Panc1 (cell line): Measurements from ENCODE around the gene TOM1. TPM values are rescaled to one million over a fixed set of nuclear protein-coding genes. Genes with fewer than 3 reads are reported as not detected.

Experiments used
- ATAC-seq: fragments of 200-7000 bp; cut with Tn5 transposase; 2 replicates; pipeline ENCODE4 v1.9.1; 2020; ENCODE audit warnings: mild to moderate bottlenecking, moderate library complexity
- BruUV-seq: library from RNA; stranded (reverse); fragments of 400-500 nt; replicated peaks from 2 replicates; lab custom pipeline; 2021; lab: Mats Ljungman, UMichigan
- CTCF ChIA-PET: fragments of 300-600 bp; sonication (Branson Sonifier 250); formaldehyde crosslinking; loops from one replicate; lab custom pipeline; 2022; ENCODE audit warnings: antibody characterized with exemption; lab: Charles Lee
- POLR2A ChIA-PET: fragments of 300-600 bp; sonication (Branson Sonifier 250); formaldehyde crosslinking; loops from one replicate; lab custom pipeline; 2022; ENCODE audit warnings: antibody characterized with exemption; lab: Charles Lee
- DNase-seq: peaks from one replicate; pipeline ENCODE4 v3.0.0-alpha.2; 2010; ENCODE audit warnings: low read depth, low spot score
- H3K27ac ChIP-seq: 2 replicates; pipeline ENCODE4 v1.5.1; 2011; ENCODE audit warnings: mild to moderate bottlenecking, low read length, inconsistent platforms
- H3K27me3 ChIP-seq: fragments of 200-500 bp; sonication (Bioruptor generic); 2 replicates; pipeline ENCODE4 v1.6.0; 2014; ENCODE audit warnings: low read length, inconsistent platforms; ENCODE audit not compliant: control insufficient read depth, insufficient read depth
- H3K36me3 ChIP-seq: fragments of 200-500 bp; sonication (Bioruptor generic); 2 replicates; pipeline ENCODE4 v1.5.1; 2014; ENCODE audit warnings: inconsistent platforms, mild to moderate bottlenecking, low read length, moderate library complexity; ENCODE audit not compliant: control insufficient read depth, insufficient read depth
- H3K4me1 ChIP-seq: 2 replicates; pipeline ENCODE4 v1.5.1; 2011; ENCODE audit warnings: inconsistent platforms, mild to moderate bottlenecking, low read length, moderate library complexity; ENCODE audit not compliant: control insufficient read depth, insufficient read depth
- H3K4me3 ChIP-seq, 2 experiments: 2 replicates each; pipeline ENCODE4 v1.5.1; 2011 to 2012; ENCODE audit warnings: low read depth in 2 of 2, low read length in 2 of 2, mild to moderate bottlenecking in 2 of 2, inconsistent platforms in 1 of 2, moderate library complexity in 1 of 2
- H3K9me3 ChIP-seq: fragments of 200-500 bp; sonication (Bioruptor generic); 2 replicates; pipeline ENCODE4 v1.5.1; 2014; ENCODE audit warnings: low read depth, mild to moderate bottlenecking, inconsistent platforms, low read length, moderate library complexity; ENCODE audit not compliant: control insufficient read depth, insufficient read depth
- POLR2AphosphoS5 ChIP-seq: IDR thresholded peaks from 2 replicates; pipeline ENCODE4 v1.6.1; 2012; ENCODE audit warnings: mild to moderate bottlenecking, low read depth, low read length, moderate library complexity
- SIN3A ChIP-seq: IDR thresholded peaks from 2 replicates; pipeline ENCODE4 v1.6.1; 2012; ENCODE audit warnings: low read depth, mild to moderate bottlenecking, low read length, moderate library complexity, borderline replicate concordance; ENCODE audit not compliant: insufficient read depth
- TCF7L2 ChIP-seq: IDR thresholded peaks from 2 replicates; pipeline ENCODE4 v1.6.1; 2011; ENCODE audit warnings: mild to moderate bottlenecking, low read depth, low read length, inconsistent platforms
- in situ Hi-C: cut with HindIII; loops from 2 replicates; pipeline ENCODE4 v1.10.0; 2016; ENCODE audit warnings: low sequenced_read_pairs, low pct_unique_long_range_greater_than_20kb
- intact Hi-C: fragments of 100-400 bp; cut with micrococcal nuclease; formaldehyde crosslinking; loops from one replicate; pipeline ENCODE4 v1.10.0; 2022; ENCODE audit not compliant: unreplicated experiment
- total RNA-seq: library from RNA; stranded (reverse); gene quantifications from one replicate; pipeline ENCODE4 v1.2.1, GENCODE V29; 2021; ENCODE audit not compliant: unreplicated experiment
- TF ChIP-seq, protein P1 (sequence below): fragments of 450-650 bp; IDR thresholded peaks from 2 replicates; pipeline ENCODE4 v1.5.1; 2017; ENCODE audit warnings: mild to moderate bottlenecking
- TF ChIP-seq, protein P2 (sequence below), 2 experiments: IDR thresholded peaks; 2 replicates each; pipeline ENCODE4 v1.6.1; 2011 to 2012; ENCODE audit warnings: low read depth in 2 of 2, control low read depth in 1 of 2, low read length in 1 of 2, mild to moderate bottlenecking in 1 of 2, moderate library complexity in 1 of 2; ENCODE audit not compliant: insufficient read depth in 1 of 2

The TOM1 gene
- total RNA-seq, 1 experiment from 2014 or later: 32.7 TPM

DNA sequence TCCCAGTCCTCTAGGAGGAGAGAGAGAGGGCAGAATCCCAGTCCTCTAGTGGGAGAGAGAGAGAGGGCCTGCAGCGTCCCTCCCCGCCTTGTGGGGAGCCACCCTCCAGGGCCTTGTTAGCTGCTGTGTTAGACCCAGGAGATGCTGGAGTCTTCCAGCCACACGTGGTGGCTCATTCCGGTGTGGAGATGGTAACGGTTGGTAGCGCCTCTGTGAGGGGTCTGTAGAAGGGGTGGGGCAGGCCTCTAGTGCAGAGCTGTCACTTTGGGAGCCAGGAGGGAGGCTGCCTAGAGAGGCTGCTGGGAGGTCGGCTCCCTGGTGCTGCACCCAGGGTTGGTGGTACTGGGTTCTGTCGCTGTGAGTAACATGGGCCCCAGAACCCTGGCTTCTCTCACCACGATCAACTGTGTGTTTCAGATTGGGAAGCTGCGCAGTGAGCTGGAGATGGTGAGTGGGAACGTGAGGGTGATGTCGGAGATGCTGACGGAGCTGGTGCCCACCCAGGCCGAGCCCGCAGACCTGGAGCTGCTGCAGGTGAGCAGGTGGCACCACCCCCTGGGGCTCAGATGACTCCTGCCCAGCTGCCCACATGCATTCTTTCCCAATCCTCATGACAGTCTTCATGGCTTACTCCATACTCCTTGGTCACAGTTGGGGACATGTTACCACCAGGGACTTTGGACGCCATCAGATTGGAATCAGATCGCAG lies 27.3 kb downstream of the TOM1 start:
- TF ChIP-seq, protein P1, sequence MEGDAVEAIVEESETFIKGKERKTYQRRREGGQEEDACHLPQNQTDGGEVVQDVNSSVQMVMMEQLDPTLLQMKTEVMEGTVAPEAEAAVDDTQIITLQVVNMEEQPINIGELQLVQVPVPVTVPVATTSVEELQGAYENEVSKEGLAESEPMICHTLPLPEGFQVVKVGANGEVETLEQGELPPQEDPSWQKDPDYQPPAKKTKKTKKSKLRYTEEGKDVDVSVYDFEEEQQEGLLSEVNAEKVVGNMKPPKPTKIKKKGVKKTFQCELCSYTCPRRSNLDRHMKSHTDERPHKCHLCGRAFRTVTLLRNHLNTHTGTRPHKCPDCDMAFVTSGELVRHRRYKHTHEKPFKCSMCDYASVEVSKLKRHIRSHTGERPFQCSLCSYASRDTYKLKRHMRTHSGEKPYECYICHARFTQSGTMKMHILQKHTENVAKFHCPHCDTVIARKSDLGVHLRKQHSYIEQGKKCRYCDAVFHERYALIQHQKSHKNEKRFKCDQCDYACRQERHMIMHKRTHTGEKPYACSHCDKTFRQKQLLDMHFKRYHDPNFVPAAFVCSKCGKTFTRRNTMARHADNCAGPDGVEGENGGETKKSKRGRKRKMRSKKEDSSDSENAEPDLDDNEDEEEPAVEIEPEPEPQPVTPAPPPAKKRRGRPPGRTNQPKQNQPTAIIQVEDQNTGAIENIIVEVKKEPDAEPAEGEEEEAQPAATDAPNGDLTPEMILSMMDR: no peak
- TF ChIP-seq POLR2AphosphoS5 (no peak), TCF7L2 (no peak), SIN3A (no peak)
- TF ChIP-seq, protein P2, sequence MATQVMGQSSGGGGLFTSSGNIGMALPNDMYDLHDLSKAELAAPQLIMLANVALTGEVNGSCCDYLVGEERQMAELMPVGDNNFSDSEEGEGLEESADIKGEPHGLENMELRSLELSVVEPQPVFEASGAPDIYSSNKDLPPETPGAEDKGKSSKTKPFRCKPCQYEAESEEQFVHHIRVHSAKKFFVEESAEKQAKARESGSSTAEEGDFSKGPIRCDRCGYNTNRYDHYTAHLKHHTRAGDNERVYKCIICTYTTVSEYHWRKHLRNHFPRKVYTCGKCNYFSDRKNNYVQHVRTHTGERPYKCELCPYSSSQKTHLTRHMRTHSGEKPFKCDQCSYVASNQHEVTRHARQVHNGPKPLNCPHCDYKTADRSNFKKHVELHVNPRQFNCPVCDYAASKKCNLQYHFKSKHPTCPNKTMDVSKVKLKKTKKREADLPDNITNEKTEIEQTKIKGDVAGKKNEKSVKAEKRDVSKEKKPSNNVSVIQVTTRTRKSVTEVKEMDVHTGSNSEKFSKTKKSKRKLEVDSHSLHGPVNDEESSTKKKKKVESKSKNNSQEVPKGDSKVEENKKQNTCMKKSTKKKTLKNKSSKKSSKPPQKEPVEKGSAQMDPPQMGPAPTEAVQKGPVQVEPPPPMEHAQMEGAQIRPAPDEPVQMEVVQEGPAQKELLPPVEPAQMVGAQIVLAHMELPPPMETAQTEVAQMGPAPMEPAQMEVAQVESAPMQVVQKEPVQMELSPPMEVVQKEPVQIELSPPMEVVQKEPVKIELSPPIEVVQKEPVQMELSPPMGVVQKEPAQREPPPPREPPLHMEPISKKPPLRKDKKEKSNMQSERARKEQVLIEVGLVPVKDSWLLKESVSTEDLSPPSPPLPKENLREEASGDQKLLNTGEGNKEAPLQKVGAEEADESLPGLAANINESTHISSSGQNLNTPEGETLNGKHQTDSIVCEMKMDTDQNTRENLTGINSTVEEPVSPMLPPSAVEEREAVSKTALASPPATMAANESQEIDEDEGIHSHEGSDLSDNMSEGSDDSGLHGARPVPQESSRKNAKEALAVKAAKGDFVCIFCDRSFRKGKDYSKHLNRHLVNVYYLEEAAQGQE (IDR thresholded peaks at IDR 0.05; ENCODE audit: insufficient read depth in 1 of 2, low read depth in 2 of 2, low read length in 1 of 2): no peak
- intact Hi-C loops (no loop called here), in situ Hi-C loops (no loop called here)
- Histone ChIP-seq H3K36me3 (peaks cover 2% of the 10 kb centered on the region; the same call in 1 of the 2 replicates), H3K4me3 (no peak overlapping the region), H3K27ac (no peak overlapping the region), H3K4me1 (no peaks in the 10 kb centered on the region), H3K9me3 (no peaks in the 10 kb centered on the region), H3K27me3 (no peaks in the 10 kb centered on the region)
- POLR2A ChIA-PET: interaction anchor here (0.6 kb wide), 1 partner anchor 204 kb away, joined by 4 read pairs; no protein-coding TSS in a partner anchor
- CTCF ChIA-PET: no interaction called here
- no peak for ATAC-seq
- no TSS peak for BruUV-seq
- no peak for DNase-seq

DNA sequence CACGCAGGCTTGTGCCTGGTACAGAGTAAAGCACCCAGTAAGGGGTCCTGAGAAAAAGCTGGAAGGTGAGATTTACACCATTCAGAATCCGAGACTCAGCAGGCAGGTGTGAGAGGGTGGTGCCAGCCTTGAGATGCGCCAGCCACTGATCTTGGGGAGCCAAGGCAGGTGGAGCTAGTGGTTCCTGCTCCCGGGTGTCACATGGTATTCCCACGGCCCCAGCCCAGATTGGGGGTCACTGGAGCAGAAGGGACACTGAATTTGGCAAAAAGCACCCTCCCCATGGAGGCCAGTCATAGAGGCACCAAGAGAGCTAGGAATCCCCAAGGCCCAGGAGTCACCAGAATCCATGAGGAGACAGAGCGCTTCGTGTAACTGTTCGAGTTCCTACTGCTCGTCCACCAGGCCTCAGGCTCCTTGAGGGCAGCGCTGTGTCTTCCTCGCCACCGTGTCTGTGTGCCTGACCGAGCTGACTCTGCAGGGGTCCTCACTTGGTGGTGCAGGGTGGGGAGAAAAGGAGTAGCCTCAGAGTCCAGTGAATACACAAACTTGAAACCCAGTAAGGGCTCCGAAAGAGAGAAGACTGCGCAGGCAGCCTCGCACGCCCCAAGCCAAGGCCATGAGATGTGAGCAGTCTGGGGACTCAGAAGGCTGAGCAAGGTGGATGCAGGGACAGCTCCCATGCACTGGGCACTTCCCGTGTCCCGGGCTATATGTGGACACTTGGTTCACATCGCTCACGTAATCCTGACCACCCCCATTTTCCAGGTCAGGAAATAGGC lies 28.2 kb downstream of the TOM1 start:
- peaks cover 2% of the 10 kb centered on the region; the same call in 1 of the 2 replicates for H3K36me3 ChIP-seq
- in situ Hi-C loops (no loop called here), intact Hi-C loops (no loop called here)
- ChIA-PET POLR2A (no interaction called here), CTCF (no interaction called here)
- no peaks in the 10 kb centered on the region for H3K27me3 ChIP-seq
- ATAC-seq: no peak
- no peaks in the 10 kb centered on the region for H3K9me3 ChIP-seq
- TF ChIP-seq SIN3A (no peak), POLR2AphosphoS5 (no peak), TCF7L2 (no peak)
- TF ChIP-seq, protein P1: no peak
- TF ChIP-seq, protein P2 (IDR thresholded peaks at IDR 0.05; ENCODE audit: insufficient read depth in 1 of 2, low read depth in 2 of 2, low read length in 1 of 2): no peak
- H3K4me3 ChIP-seq: no peak overlapping the region
- DNase-seq: no peak
- no peaks in the 10 kb centered on the region for H3K4me1 ChIP-seq
- BruUV-seq: no TSS peak
- no peak overlapping the region for H3K27ac ChIP-seq
